IPS DF 4.7 (cell line): ENCODE data around the gene PPFIBP1.

Experiments used
- DNase-seq: peaks from one replicate; pipeline ENCODE4 v3.0.0-alpha.2; 2013; ENCODE audit warnings: low spot score; ENCODE audit errors: extremely low read depth

PPFIBP1 gene

GRCh38 chr12:27513155-27513824 is 10.7 kb upstream of the PPFIBP1 start:
- no peak for DNase-seq

GRCh38 chr12:27515671-27516070 is 8.3 kb upstream of the PPFIBP1 start:
- no peak for DNase-seq

GRCh38 chr12:27516625-27517024 is 7.4 kb upstream of the PPFIBP1 start:
- DNase-seq, result no peak

GRCh38 chr12:27517546-27517945 is 6.5 kb upstream of the PPFIBP1 start:
- DNase-seq, result no peak

- no peak for DNase-seq
Observed at GRCh38 chr12:27517961-27518665, 5.9 kb upstream of the PPFIBP1 start.

GRCh38 chr12:27521066-27521465 is 2.9 kb upstream of the PPFIBP1 start:
- no peak for DNase-seq

- DNase-seq, result no peak
Observed at GRCh38 chr12:27521981-27522380, 2.0 kb upstream of the PPFIBP1 start.

- DNase-seq, result no peak
Observed at GRCh38 chr12:27523305-27523641, 733 bp upstream of the PPFIBP1 start.

- no peak for DNase-seq
Observed at GRCh38 chr12:27524494-27524835, 459 bp downstream of the PPFIBP1 start.

- DNase-seq, result no peak
Observed at GRCh38 chr12:27524839-27525753, 1.1 kb downstream of the PPFIBP1 start.

- DNase-seq, result no peak
Observed at GRCh38 chr12:27527512-27527911, 3.5 kb downstream of the PPFIBP1 start.

GRCh38 chr12:27528788-27529187 is 4.8 kb downstream of the PPFIBP1 start:
- DNase-seq, result no peak

- no peak for DNase-seq
Observed at GRCh38 chr12:27530157-27530922, 6.3 kb downstream of the PPFIBP1 start.

GRCh38 chr12:27531896-27532295 is 7.9 kb downstream of the PPFIBP1 start:
- DNase-seq, result no peak

- no peak for DNase-seq
Observed at GRCh38 chr12:27534060-27534764, 10.2 kb downstream of the PPFIBP1 start.

- DNase-seq, result no peak
Observed at GRCh38 chr12:27534765-27535161, 10.8 kb downstream of the PPFIBP1 start.

GRCh38 chr12:27535318-27535717 is 11.3 kb downstream of the PPFIBP1 start:
- no peak for DNase-seq

GRCh38 chr12:27537855-27538675 is 14.1 kb downstream of the PPFIBP1 start:
- DNase-seq, result no peak

- no peak for DNase-seq
Observed at GRCh38 chr12:27539191-27539631, 15.2 kb downstream of the PPFIBP1 start.
